GM23338 (cell line): Measurements from ENCODE around the gene TPX2. TPM values are rescaled to one million over a fixed set of nuclear protein-coding genes. Genes with fewer than 3 reads are reported as not detected.

Experiments
- ATAC-seq: fragments of 200-7000 bp; cut with Tn5 transposase; 3 replicates; pipeline ENCODE4 v1.9.1; 2020
- DNase-seq: peaks from one replicate; pipeline ENCODE4 v3.0.0-alpha.2; 2015; ENCODE audit warnings: low spot score
- H2AFZ ChIP-seq: fragments of 200-600 bp; sonication (generic); 2 replicates; pipeline ENCODE4 v1.8.0; 2016; ENCODE audit warnings: antibody characterized with exemption, mild to moderate bottlenecking, moderate library complexity
- H3F3A ChIP-seq: fragments of 200-600 bp; sonication (generic); replicated peaks from 2 replicates; pipeline ENCODE4 v1.8.0; 2017; ENCODE audit warnings: antibody characterized with exemption, mixed run types, low read depth
- H3K27ac ChIP-seq: fragments of 200-600 bp; sonication (generic); 2 replicates; pipeline ENCODE4 v1.6.1; 2016; ENCODE audit warnings: low read depth
- H3K27me3 ChIP-seq: fragments of 200-600 bp; sonication (generic); 2 replicates; pipeline ENCODE4 v1.8.0; 2016; ENCODE audit warnings: mild to moderate bottlenecking, mixed run types, moderate library complexity; ENCODE audit not compliant: insufficient read depth
- H3K36me3 ChIP-seq: fragments of 200-600 bp; sonication (generic); 2 replicates; pipeline ENCODE4 v1.8.0; 2016; ENCODE audit warnings: mild to moderate bottlenecking; ENCODE audit not compliant: insufficient read depth
- H3K4me1 ChIP-seq: fragments of 200-600 bp; sonication (generic); 2 replicates; pipeline ENCODE4 v1.8.0; 2016; ENCODE audit warnings: mild to moderate bottlenecking, moderate library complexity; ENCODE audit not compliant: insufficient read depth
- H3K4me2 ChIP-seq: fragments of 200-600 bp; sonication (generic); 2 replicates; pipeline ENCODE4 v1.7.1; 2017; ENCODE audit warnings: mixed run types
- H3K4me3 ChIP-seq: fragments of 200-600 bp; sonication (generic); 2 replicates; pipeline ENCODE4 v1.6.1; 2016; ENCODE audit warnings: mixed run types
- H3K79me2 ChIP-seq: fragments of 200-600 bp; sonication (generic); replicated peaks from 2 replicates; pipeline ENCODE4 v1.8.0; 2017; ENCODE audit warnings: mild to moderate bottlenecking; ENCODE audit not compliant: insufficient read depth
- H3K9me2 ChIP-seq: fragments of 200-600 bp; sonication (generic); 2 replicates; pipeline ENCODE4 v1.8.0; 2017; ENCODE audit not compliant: insufficient read depth
- H4K20me1 ChIP-seq: fragments of 200-600 bp; sonication (generic); replicated peaks from 2 replicates; pipeline ENCODE4 v1.8.0; 2017; ENCODE audit warnings: mild to moderate bottlenecking; ENCODE audit not compliant: insufficient read depth
- H3K27ac Mint-ChIP-seq: 2 replicates; pipeline ENCODE4 v1.8.0; 2020; ENCODE audit warnings: inconsistent platforms, mild to moderate bottlenecking, moderate library complexity, mixed read lengths
- H3K27me3 Mint-ChIP-seq: 3 replicates; pipeline ENCODE4 v1.8.0; 2022; ENCODE audit warnings: low read depth, mild to moderate bottlenecking, moderate library complexity, mixed read lengths, inconsistent platforms; ENCODE audit not compliant: insufficient read depth, poor library complexity
- H3K36me3 Mint-ChIP-seq: 3 replicates; pipeline ENCODE4 v1.8.0; 2021; ENCODE audit warnings: low read depth, mild to moderate bottlenecking, inconsistent platforms, moderate library complexity, mixed read lengths
- H3K4me1 Mint-ChIP-seq: 3 replicates; pipeline ENCODE4 v1.8.0; 2020; ENCODE audit warnings: mild to moderate bottlenecking, inconsistent platforms, mixed read lengths
- H3K4me3 Mint-ChIP-seq: 3 replicates; pipeline ENCODE4 v1.8.0; 2021; ENCODE audit warnings: moderate library complexity, mild to moderate bottlenecking, inconsistent platforms, mixed read lengths
- H3K9me3 Mint-ChIP-seq: 3 replicates; pipeline ENCODE4 v1.8.0; 2020; ENCODE audit warnings: moderate library complexity, mild to moderate bottlenecking, inconsistent platforms, mixed read lengths
- CREB1 ChIP-seq: fragments of 250-450 bp; sonication (Bioruptor Pico); IDR thresholded peaks from 2 replicates; pipeline ENCODE4 v1.5.0; 2020; ENCODE audit warnings: low read depth, mild to moderate bottlenecking, moderate library complexity
- ETS1 ChIP-seq: IDR thresholded peaks from 2 replicates; pipeline ENCODE4 v1.6.1; 2016; ENCODE audit warnings: antibody characterized with exemption
- EZH2 ChIP-seq: fragments of 200-600 bp; sonication (generic); IDR thresholded peaks from one replicate; pipeline ENCODE4 v1.8.0; 2017; ENCODE audit warnings: antibody characterized with exemption, mild to moderate bottlenecking, low read depth; ENCODE audit not compliant: unreplicated experiment
- EZH2phosphoT487 ChIP-seq: fragments of 200-600 bp; sonication (generic); IDR thresholded peaks from one replicate; pipeline ENCODE4 v1.8.1; 2018; ENCODE audit warnings: antibody characterized with exemption; ENCODE audit not compliant: unreplicated experiment
- JUNB ChIP-seq: IDR thresholded peaks from one replicate; pipeline ENCODE4 v1.6.1; 2016; ENCODE audit warnings: antibody characterized with exemption; ENCODE audit not compliant: unreplicated experiment
- NANOG ChIP-seq: IDR thresholded peaks from 2 replicates; pipeline ENCODE4 v1.6.1; 2016; ENCODE audit warnings: antibody characterized with exemption, borderline replicate concordance
- POLR2AphosphoS5 ChIP-seq: IDR thresholded peaks from 2 replicates; pipeline ENCODE4 v1.6.1; 2016; ENCODE audit warnings: antibody characterized with exemption, low read depth
- REST ChIP-seq: IDR thresholded peaks from one replicate; pipeline ENCODE4 v1.6.1; 2018; ENCODE audit warnings: antibody characterized with exemption; ENCODE audit not compliant: unreplicated experiment
- STAT1 ChIP-seq: IDR thresholded peaks from one replicate; pipeline ENCODE4 v1.6.1; 2016; ENCODE audit warnings: antibody characterized with exemption; ENCODE audit not compliant: unreplicated experiment
- ZNF114 ChIP-seq: fragments of 250-450 bp; sonication (Bioruptor Pico); IDR thresholded peaks from 2 replicates; pipeline ENCODE4 v1.5.0; 2020; ENCODE audit warnings: mild to moderate bottlenecking, moderate library complexity
- ZNF331 ChIP-seq: fragments of 250-450 bp; sonication (Bioruptor Pico); IDR thresholded peaks from 2 replicates; pipeline ENCODE4 v1.5.0; 2020; ENCODE audit warnings: low read depth, mild to moderate bottlenecking, moderate library complexity
- ZNF462 ChIP-seq: fragments of 250-450 bp; sonication (Bioruptor Pico); IDR thresholded peaks from 2 replicates; pipeline ENCODE4 v1.5.0; 2020; ENCODE audit warnings: mild to moderate bottlenecking, moderate library complexity
- polyA plus RNA-seq: library from polyadenylated mRNA; unstranded; fragments of >200 nt; fragmentation: Nextera tagmentation; extraction: Ambion mirVana; gene quantifications from 2 replicates; pipeline ENCODE4 v1.2.1, GENCODE V29; 2016
- total RNA-seq: library from RNA; depleted of rRNA; stranded (reverse); fragments of >200 nt; shearing (Covaris generic); gene quantifications from 2 replicates; pipeline ENCODE4 v1.2.3, GENCODE V29; 2014
- TF ChIP-seq, protein P1 (sequence below), 2 experiments: fragments of 200-600 bp in 1 of 2; sonication (generic) in 1 of 2; conservative IDR thresholded peaks; 2 replicates each; pipeline versions ENCODE4 v1.5.1 to v1.6.1; 2016 to 2017; ENCODE audit warnings: antibody characterized with exemption in 2 of 2, low read depth in 2 of 2, mild to moderate bottlenecking in 2 of 2, moderate library complexity in 1 of 2

TPX2 gene
- total and polyA plus RNA-seq, 2 experiments from 2014 or later = 101 to 159 TPM

GRCh38 chr20:31767805-31768204 lies 28.7 kb downstream of the TPX2 start:
- H3K27me3 ChIP-seq = no peaks in the 10 kb centered on the region
- no peak for TF ChIP-seq ETS1
- TF ChIP-seq, protein P1, sequence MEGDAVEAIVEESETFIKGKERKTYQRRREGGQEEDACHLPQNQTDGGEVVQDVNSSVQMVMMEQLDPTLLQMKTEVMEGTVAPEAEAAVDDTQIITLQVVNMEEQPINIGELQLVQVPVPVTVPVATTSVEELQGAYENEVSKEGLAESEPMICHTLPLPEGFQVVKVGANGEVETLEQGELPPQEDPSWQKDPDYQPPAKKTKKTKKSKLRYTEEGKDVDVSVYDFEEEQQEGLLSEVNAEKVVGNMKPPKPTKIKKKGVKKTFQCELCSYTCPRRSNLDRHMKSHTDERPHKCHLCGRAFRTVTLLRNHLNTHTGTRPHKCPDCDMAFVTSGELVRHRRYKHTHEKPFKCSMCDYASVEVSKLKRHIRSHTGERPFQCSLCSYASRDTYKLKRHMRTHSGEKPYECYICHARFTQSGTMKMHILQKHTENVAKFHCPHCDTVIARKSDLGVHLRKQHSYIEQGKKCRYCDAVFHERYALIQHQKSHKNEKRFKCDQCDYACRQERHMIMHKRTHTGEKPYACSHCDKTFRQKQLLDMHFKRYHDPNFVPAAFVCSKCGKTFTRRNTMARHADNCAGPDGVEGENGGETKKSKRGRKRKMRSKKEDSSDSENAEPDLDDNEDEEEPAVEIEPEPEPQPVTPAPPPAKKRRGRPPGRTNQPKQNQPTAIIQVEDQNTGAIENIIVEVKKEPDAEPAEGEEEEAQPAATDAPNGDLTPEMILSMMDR (conservative IDR thresholded peaks at IDR 0.05; ENCODE audit: low read depth in 2 of 2) = no peak
- no peak for TF ChIP-seq STAT1
- no peak for TF ChIP-seq REST
- no peak for TF ChIP-seq EZH2
- no peak for TF ChIP-seq ZNF331 (CRISPR knock-in tag)
- no peak for TF ChIP-seq EZH2phosphoT487
- no peak for TF ChIP-seq ZNF114 (CRISPR knock-in tag)
- no peak for TF ChIP-seq ZNF462 (CRISPR knock-in tag)
- no peak for TF ChIP-seq CREB1 (CRISPR knock-in tag)
- TF ChIP-seq POLR2AphosphoS5 = no peak
- TF ChIP-seq NANOG = no peak
- TF ChIP-seq JUNB = no peak
- Mint-ChIP-seq H3K27ac (no peak overlapping the region), H3K4me3 (no peak overlapping the region), H3K36me3 (peaks cover 84% of the 10 kb centered on the region), H3K9me3 (no peaks in the 10 kb centered on the region; the same call in 2 of the 3 replicates), H3K4me1 (peaks cover 3% of the 10 kb centered on the region; the same call in 2 of the 3 replicates), H3K27me3 (no peaks in the 10 kb centered on the region)
- H4K20me1 ChIP-seq = peaks cover 43% of the 10 kb centered on the region
- DNase-seq (no peak), ATAC-seq (no peak)
- H2AFZ ChIP-seq = no peak overlapping the region
- no peak overlapping the region for H3K27ac ChIP-seq
- no peak overlapping the region for H3K4me2 ChIP-seq
- H3K79me2 ChIP-seq = peaks cover 27% of the 10 kb centered on the region
- H3K36me3 ChIP-seq = peaks cover 68% of the 10 kb centered on the region
- no peaks in the 10 kb centered on the region for H3K4me1 ChIP-seq
- 0 out of 2 replicates have a peak, but pooled peaks cover 10% of the 10 kb centered on the region for H3F3A ChIP-seq
- H3K4me3 ChIP-seq = no peak overlapping the region
- H3K9me2 ChIP-seq = no peaks in the 10 kb centered on the region
